Melanocyte of skin (primary cell): Measurements from ENCODE around the gene IL17RD. TPM values are rescaled to one million over a fixed set of nuclear protein-coding genes. Genes with fewer than 3 reads are reported as not detected.

ENCODE experiments used
- total RNA-seq, 2 donors: library from RNA; depleted of rRNA; stranded (reverse); fragments of >200 nt; gene quantifications; 2 replicates each; pipeline ENCODE4 v1.2.3, GENCODE V29; 2012

The IL17RD gene
- under 1 TPM; 0.33 to 0.69 TPM for total RNA-seq

GRCh38 chr3:57164657-57165573 is at the start of gene IL17RD:
Gene IL17RD, minus strand, starts transcription at chr3:57165353. Its CDS starts 67 bp downstream, at chr3:57165286.

GRCh38 chr3:57199895-57200297 is 34.7 kb upstream of the IL17RD start, which contains the start of gene HESX1:
Gene HESX1, minus strand, starts transcription at chr3:57199978. Its CDS starts 60 bp downstream, at chr3:57199918.

GRCh38 chr3:57060089-57060821 is 104.9 kb downstream of the IL17RD start, which contains the start of gene SPATA12:
Gene SPATA12, plus strand, starts transcription at chr3:57060664. Its CDS starts 13,031 bp downstream, at chr3:57073695.

Other genes starting within 250 kb of the IL17RD start
- gene SPATA12, start 104.7 kb downstream of the IL17RD start, total RNA-seq, result not detected
- gene HESX1, start 34.6 kb upstream of the IL17RD start, total RNA-seq, result under 1 TPM in 1 of 2 donors, not detected in 1; 0.34 TPM
- gene APPL1, start 62.4 kb upstream of the IL17RD start, total RNA-seq, result 10 to 100 TPM; 27.3 to 28.2 TPM
- gene ASB14, start 127.3 kb upstream of the IL17RD start, total RNA-seq, result not detected